Measurements from ENCODE around the gene ZSCAN5A. TPM values are rescaled to one million over a fixed set of nuclear protein-coding genes. Genes with fewer than 3 reads are reported as not detected.
A peak's percentile ranks its signal among the peaks of the same experiment; 100 is the strongest.
"Not testable (repeated sequence)": the region's sequence is repeated elsewhere in the genome, so short reads cannot be mapped to it uniquely, and the experiment has no call there.

ZSCAN5A gene
- 20.7 TPM in 2 replicates for total RNA-seq (2014; rRNA removed; shearing (Covaris generic))

- peak; percentile 97 for DNase-seq (ENCODE audit: low read depth)
These were observed at the start of gene ZSCAN5A for GRCh38 chr19:56314381-56315076. Gene ZSCAN5A (minus strand): TSS chr19:56314839. CDS start chr19:56225046, 89,793 bp downstream.

- DNase-seq (ENCODE audit: low read depth) = no peak
These were observed 46.2 kb upstream of the ZSCAN5A start for GRCh38 chr19:56360841-56361240.

GRCh38 chr19:56356944-56357343 lies 42.3 kb upstream of the ZSCAN5A start:
- no peak for DNase-seq (ENCODE audit: low read depth)

GRCh38 chr19:56355517-56355916 lies 40.9 kb upstream of the ZSCAN5A start:
- DNase-seq (ENCODE audit: low read depth) = no peak

GRCh38 chr19:56351208-56351607 lies 36.6 kb upstream of the ZSCAN5A start:
- no peak for DNase-seq (ENCODE audit: low read depth)

GRCh38 chr19:56350416-56351045 lies 35.9 kb upstream of the ZSCAN5A start:
- peak; percentile 45 for DNase-seq (ENCODE audit: low read depth)

GRCh38 chr19:56348289-56348877 lies 33.7 kb upstream of the ZSCAN5A start:
- DNase-seq (ENCODE audit: low read depth) = peak; percentile 33

GRCh38 chr19:56347163-56347778 lies 32.6 kb upstream of the ZSCAN5A start:
- no peak for DNase-seq (ENCODE audit: low read depth)

- DNase-seq (ENCODE audit: low read depth) = no peak
These were observed 27.3 kb upstream of the ZSCAN5A start for GRCh38 chr19:56341948-56342347.

GRCh38 chr19:56339031-56339430 lies 24.4 kb upstream of the ZSCAN5A start:
- not testable (repeated sequence) for DNase-seq (ENCODE audit: low read depth)

- DNase-seq (ENCODE audit: low read depth) = not testable (repeated sequence)
These were observed 22.4 kb upstream of the ZSCAN5A start for GRCh38 chr19:56337077-56337476.

GRCh38 chr19:56335371-56335770 lies 20.7 kb upstream of the ZSCAN5A start:
- not testable (repeated sequence) for DNase-seq (ENCODE audit: low read depth)

GRCh38 chr19:56333506-56333905 lies 18.9 kb upstream of the ZSCAN5A start:
- DNase-seq (ENCODE audit: low read depth) = peak; percentile 43

GRCh38 chr19:56332695-56333094 lies 18.1 kb upstream of the ZSCAN5A start:
- DNase-seq (ENCODE audit: low read depth) = no peak

- DNase-seq (ENCODE audit: low read depth) = no peak
These were observed 9.8 kb upstream of the ZSCAN5A start for GRCh38 chr19:56324436-56324835.

- no peak for DNase-seq (ENCODE audit: low read depth)
These were observed 7.4 kb upstream of the ZSCAN5A start for GRCh38 chr19:56321989-56322440.

- DNase-seq (ENCODE audit: low read depth) = no peak
These were observed 6.8 kb upstream of the ZSCAN5A start for GRCh38 chr19:56321254-56321988.

- no peak for DNase-seq (ENCODE audit: low read depth)
These were observed 5.4 kb upstream of the ZSCAN5A start for GRCh38 chr19:56319991-56320390.

GRCh38 chr19:56317749-56318148 lies 3.1 kb upstream of the ZSCAN5A start:
- no peak for DNase-seq (ENCODE audit: low read depth)

GRCh38 chr19:56316728-56317127 lies 2.1 kb upstream of the ZSCAN5A start:
- DNase-seq (ENCODE audit: low read depth) = no peak

- peak; percentile 97 for DNase-seq (ENCODE audit: low read depth)
These were observed 614 bp upstream of the ZSCAN5A start for GRCh38 chr19:56315077-56315828.
